Fibroblast of villous mesenchyme (primary cell): ENCODE data around the gene UPK3BL1. TPM values are rescaled to one million over a fixed set of nuclear protein-coding genes. Genes with fewer than 3 reads are reported as not detected.
"Not testable (repeated sequence)": the region's sequence is repeated elsewhere in the genome, so short reads cannot be mapped to it uniquely, and the experiment has no call there.

Experiments used
- DNase-seq: peaks from one replicate; pipeline ENCODE4 v3.0.0-alpha.2; 2010; ENCODE audit warnings: low read depth
- H3K4me3 ChIP-seq: 2 replicates; pipeline ENCODE4 v1.5.1; 2011; ENCODE audit warnings: low read depth, mild to moderate bottlenecking, low read length
- small RNA-seq: library from RNA; depleted of rRNA; stranded (forward); fragments of <200 nt; gene quantifications from one replicate; pipeline ENCODE3, GENCODE V24; 2012
- total RNA-seq: library from RNA; depleted of rRNA; stranded (reverse); fragments of >200 nt; gene quantifications from 2 replicates; pipeline ENCODE4 v1.2.3, GENCODE V29; 2012

UPK3BL1 gene
- total RNA-seq, 1 donor: 7.3 TPM

DNA sequence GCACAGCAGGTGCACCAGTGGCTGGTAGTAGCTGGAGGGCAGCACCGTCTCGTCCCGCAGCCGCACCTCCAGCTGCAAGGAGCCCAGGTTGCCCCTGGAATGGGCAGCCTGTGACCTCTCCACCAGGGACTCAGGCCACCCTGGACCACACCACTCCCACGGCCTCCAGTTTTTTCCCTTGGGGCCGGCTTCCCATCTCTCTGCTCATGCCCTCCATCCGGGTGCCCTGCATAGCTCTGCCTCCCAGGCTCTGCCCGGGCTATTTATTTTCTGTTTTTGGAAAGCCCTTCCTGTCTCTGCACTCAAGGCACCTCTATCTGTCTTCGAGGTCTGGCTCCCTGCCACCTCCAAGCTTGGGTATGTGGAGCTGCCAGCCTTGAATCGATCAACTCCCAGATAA is 46.6 kb downstream of the UPK3BL1 start:
- H3K4me3 ChIP-seq, DNase-seq: not testable (repeated sequence)

DNA sequence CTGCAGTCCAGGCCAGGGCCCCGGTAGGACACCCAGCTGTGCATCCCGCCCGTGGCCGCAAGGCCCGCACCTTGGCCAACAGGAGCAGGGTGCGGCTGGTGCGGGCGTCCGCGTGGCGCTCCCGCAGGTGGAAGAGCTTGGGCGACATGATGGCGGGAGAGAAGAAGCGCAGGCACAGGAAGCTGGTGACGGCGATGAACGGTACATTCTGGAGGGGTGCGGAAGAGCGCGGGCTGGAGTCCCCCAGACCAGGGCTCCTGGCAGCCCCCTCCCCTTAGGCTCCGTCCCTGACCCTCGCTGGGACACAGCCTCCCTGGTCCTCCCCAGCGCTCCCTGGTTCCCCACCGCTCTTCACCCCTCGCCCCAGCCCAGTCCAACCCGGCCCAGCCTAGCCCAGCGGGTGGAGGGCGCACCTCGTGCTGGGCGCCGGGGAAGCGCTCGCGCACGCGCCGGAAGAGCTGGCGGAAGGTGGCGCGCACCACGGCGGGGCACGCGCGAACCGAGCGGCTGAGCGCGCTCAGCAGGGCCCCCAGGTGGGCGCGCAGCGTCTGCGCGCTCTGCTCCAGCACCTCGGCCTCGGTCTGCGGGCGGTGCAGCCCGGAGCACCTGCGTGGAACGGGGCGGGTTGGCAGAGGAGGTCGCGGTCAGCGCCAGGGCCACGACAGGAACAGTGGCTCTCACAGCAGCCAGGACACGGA is 48.8 kb downstream of the UPK3BL1 start:
- not testable (repeated sequence) for DNase-seq, H3K4me3 ChIP-seq

DNA sequence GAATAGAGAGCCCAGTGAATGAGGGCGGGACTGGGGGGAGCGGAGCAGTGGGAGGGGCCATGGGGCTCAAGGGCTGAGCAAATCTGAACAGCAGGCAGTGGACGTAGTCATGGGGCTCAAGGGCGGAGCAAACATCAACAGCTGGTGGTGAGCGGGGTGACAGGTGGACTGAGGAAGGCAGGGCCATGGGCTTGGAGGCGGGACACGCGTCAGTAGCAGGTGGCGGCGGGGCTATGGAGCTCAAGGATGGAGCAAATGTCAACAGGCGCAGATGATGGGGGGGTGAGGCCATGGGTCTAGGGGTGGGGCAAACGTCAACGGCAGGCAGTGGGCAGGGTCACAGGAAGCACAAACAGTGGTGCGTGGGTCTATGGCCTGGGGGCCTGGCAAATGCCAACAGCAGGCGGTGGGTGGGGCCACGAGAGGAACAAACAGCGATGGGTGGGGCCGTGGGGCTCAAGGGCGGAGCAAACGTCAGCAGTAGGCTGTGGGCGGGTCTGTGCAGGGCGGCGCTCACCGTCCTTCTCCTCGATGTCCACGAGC is 50.0 kb downstream of the UPK3BL1 start:
- H3K4me3 ChIP-seq, DNase-seq: not testable (repeated sequence)

DNA sequence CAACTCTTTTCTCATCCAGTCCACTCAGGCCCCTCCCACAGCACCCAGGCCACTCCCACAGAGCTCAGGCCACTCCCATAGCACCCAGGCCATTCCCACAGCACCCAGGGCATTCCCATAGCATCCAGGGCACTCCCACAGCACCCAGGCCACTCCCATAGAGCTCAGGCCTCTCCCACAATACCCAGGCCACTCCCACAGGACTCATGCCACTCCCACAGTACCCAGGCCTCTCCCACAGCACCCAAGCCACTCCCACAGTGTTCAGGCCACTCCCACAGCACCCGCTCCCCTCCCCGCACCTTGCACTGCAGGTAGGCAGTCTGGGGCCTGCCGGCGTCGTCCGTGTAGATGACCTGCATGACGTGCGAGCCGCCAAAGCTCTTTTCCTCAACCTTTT is 52.7 kb downstream of the UPK3BL1 start:
- not testable (repeated sequence) for DNase-seq, H3K4me3 ChIP-seq

Small RNA genes lying within 50 kb of the gene (small RNA-seq; reads per million reads assigned to genes)
- not detected for gene AC105052.3
- not detected for gene UPK3BL1

Other genes starting within 250 kb of the UPK3BL1 start
- gene PRKRIP1, start 246.4 kb downstream of the UPK3BL1 start, total RNA-seq: 17.4 and 18.6 TPM in 2 replicates
- 40.6 and 49.9 TPM in 2 replicates for gene ORAI2, start 209.2 kb downstream of the UPK3BL1 start, total RNA-seq
- 10.8 and 19.6 TPM in 2 replicates for gene ALKBH4, start 177.9 kb downstream of the UPK3BL1 start, total RNA-seq
- 22.9 and 37.7 TPM in 2 replicates for gene LRWD1, start 177.8 kb downstream of the UPK3BL1 start, total RNA-seq
- 28.0 and 34.5 TPM in 2 replicates for gene POLR2J, start 163.9 kb downstream of the UPK3BL1 start, total RNA-seq
- 2.3 and 3.5 TPM in 2 replicates for gene RASA4B, start 125.0 kb downstream of the UPK3BL1 start, total RNA-seq
- gene UPK3BL2, start 99.1 kb downstream of the UPK3BL1 start, total RNA-seq: 3.2 and 4.7 TPM in 2 replicates
- gene SPDYE2, start 91.6 kb downstream of the UPK3BL1 start, total RNA-seq: not detected in 2 replicates
- gene POLR2J3, start 70.2 kb downstream of the UPK3BL1 start, total RNA-seq: 33.2 and 43.6 TPM in 2 replicates
- 9.7 and 10.4 TPM in 2 replicates for gene RASA4, start 26.0 kb downstream of the UPK3BL1 start, total RNA-seq
- gene SPDYE2B, start 7.5 kb upstream of the UPK3BL1 start, total RNA-seq: not detected in 2 replicates
- 4.8 and 8.2 TPM in 2 replicates for gene POLR2J2, start 28.9 kb upstream of the UPK3BL1 start, total RNA-seq
- 8.2 and 8.4 TPM in 2 replicates for gene FAM185A, start 106.2 kb upstream of the UPK3BL1 start, total RNA-seq